Ovary (tissue), 9 donors: Measurements from ENCODE around the gene SLC37A1. TPM values are rescaled to one million over a fixed set of nuclear protein-coding genes. Genes with fewer than 3 reads are reported as not detected.

ENCODE experiments used
- DNase-seq, 5 donors: peaks; one replicate each; pipeline ENCODE4 v3.0.0-alpha.2; 2019 to 2020
- H3K27ac ChIP-seq, 2 donors: fragments of 200-600 bp; one replicate each; pipeline versions ENCODE4 v1.5.1 to v1.8.0; 2019 to 2022
- H3K27me3 ChIP-seq: fragments of 200-600 bp; one replicate; pipeline ENCODE4 v1.8.0; 2022
- H3K36me3 ChIP-seq: fragments of 200-600 bp; sonication (generic); one replicate; pipeline ENCODE4 v1.5.1; 2019
- H3K4me1 ChIP-seq: one replicate; pipeline ENCODE4 v1.8.1; 2013; ENCODE audit warnings: mild to moderate bottlenecking, moderate library complexity; ENCODE audit not compliant: insufficient read depth
- H3K4me3 ChIP-seq: fragments of 200-600 bp; sonication (generic); one replicate; pipeline ENCODE4 v1.5.1; 2017
- H3K9me3 ChIP-seq, 2 donors: fragments of 200-600 bp in 1 of 2; sonication (generic) in 1 of 2; one replicate each; pipeline versions ENCODE4 v1.5.1 to v1.8.1; 2013 to 2019; ENCODE audit warnings: mild to moderate bottlenecking in 1 of 2, moderate library complexity in 1 of 2
- EP300 ChIP-seq: sonication (generic); formaldehyde crosslinking; IDR thresholded peaks from one replicate; pipeline ENCODE4 v1.6.1; 2017; ENCODE audit warnings: antibody characterized with exemption
- POLR2A ChIP-seq: fragments of 450-650 bp; IDR thresholded peaks from one replicate; pipeline ENCODE4 v1.6.1; 2017; ENCODE audit warnings: antibody characterized with exemption, mild to moderate bottlenecking, moderate library complexity
- WGBS, 3 donors: extraction: QIAGEN DNeasy Blood & Tissue Kit in 1 of 3; methylation state at CpG; one replicate each; pipeline versions ENCODE4 v1.1.5 to v1.1.7; 2013 to 2017; 5-methylcytosine and 5-hydroxymethylcytosine counted together
- intact Hi-C, 4 donors: fragments of 100-400 bp; cut with DNase I; formaldehyde crosslinking; loops; one replicate each; pipeline versions ENCODE4 v1.11.0 to v1.15.1; 2022 to 2023
- polyA plus RNA-seq, 2 donors: library from polyadenylated mRNA; stranded (reverse); fragments of 200-250 nt in 1 of 2; fragments of 350-450 nt in 1 of 2; fragmentation: Illumina TruSeq in 1 of 2; extraction: RNeasy Lipid Tissue Mini Kit (QIAGEN cat#74804) in 1 of 2; gene quantifications; one replicate each; pipeline ENCODE4 v1.2.3, GENCODE V29; 2013 to 2014
- total RNA-seq, 7 donors: library from RNA; depleted of rRNA in 2 of 7; stranded (reverse); fragments of >200 nt in 2 of 7; fragmentation: NEBNext Ultra II Directional in 3 of 7; extraction: Animal tissue kit (Norgen Biotek cat#: 25700) in 3 of 7; gene quantifications; one replicate each; pipeline versions ENCODE4 v1.1.0 to v1.2.4, GENCODE V29; 2016 to 2023
- TF ChIP-seq, protein P1 (sequence below), 3 donors: fragments of 450-650 bp in 2 of 3; fragments of 200-600 bp in 1 of 3; IDR thresholded peaks; one replicate each; pipeline versions ENCODE4 v1.5.1 to v1.8.0; 2016 to 2022; ENCODE audit warnings: antibody characterized with exemption in 3 of 3, mild to moderate bottlenecking in 1 of 3
- donor health status: DM: no; HTN: no; CAD: no; lungs with moderate emphysema.
- donor health status: DM: no; HTN: no; CAD: no.
- donor health status: Bipolar disorder and iron deficiency.
- donor health status: DM: yes; HTN: yes; CAD: no.
- donor health status: DM: no; HTN: no; CAD: no.
- donor health status: DM: yes; HTN: yes; CAD: no.

Gene SLC37A1
- total and polyA plus RNA-seq, 9 donors = 5.1 to 10.0 (median 7.4) TPM

DNA sequence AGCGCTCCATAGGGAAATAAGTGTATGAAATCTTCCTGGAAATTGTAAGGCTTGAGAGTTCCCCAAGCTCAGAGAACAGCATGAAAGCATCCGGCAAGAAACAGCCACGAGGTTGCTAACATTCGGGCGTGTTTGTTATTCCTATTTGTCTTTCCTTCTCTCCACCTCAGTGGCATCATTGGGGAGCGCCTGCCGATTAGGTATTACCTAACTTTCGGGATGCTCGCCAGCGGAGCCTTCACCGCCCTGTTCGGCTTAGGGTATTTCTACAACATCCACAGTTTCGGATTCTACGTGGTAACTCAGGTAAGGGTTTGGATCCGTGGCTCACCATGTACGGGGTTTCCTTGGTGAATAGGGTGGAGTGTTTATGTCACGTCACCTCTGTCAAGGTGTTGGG is 25.7 kb downstream of the SLC37A1 start:
- Histone ChIP-seq H3K4me3 (no peak overlapping the region), H3K9me3 (no peaks in the 10 kb centered on the region), H3K36me3 (no peaks in the 10 kb centered on the region), H3K27ac (no peak overlapping the region), H3K4me1 (no peaks in the 10 kb centered on the region), H3K27me3 (no peaks in the 10 kb centered on the region)
- TF ChIP-seq, protein P1, sequence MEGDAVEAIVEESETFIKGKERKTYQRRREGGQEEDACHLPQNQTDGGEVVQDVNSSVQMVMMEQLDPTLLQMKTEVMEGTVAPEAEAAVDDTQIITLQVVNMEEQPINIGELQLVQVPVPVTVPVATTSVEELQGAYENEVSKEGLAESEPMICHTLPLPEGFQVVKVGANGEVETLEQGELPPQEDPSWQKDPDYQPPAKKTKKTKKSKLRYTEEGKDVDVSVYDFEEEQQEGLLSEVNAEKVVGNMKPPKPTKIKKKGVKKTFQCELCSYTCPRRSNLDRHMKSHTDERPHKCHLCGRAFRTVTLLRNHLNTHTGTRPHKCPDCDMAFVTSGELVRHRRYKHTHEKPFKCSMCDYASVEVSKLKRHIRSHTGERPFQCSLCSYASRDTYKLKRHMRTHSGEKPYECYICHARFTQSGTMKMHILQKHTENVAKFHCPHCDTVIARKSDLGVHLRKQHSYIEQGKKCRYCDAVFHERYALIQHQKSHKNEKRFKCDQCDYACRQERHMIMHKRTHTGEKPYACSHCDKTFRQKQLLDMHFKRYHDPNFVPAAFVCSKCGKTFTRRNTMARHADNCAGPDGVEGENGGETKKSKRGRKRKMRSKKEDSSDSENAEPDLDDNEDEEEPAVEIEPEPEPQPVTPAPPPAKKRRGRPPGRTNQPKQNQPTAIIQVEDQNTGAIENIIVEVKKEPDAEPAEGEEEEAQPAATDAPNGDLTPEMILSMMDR (IDR thresholded peaks at IDR 0.05) = no peak
- no peak for TF ChIP-seq EP300
- no peak for TF ChIP-seq POLR2A
- peak in 1 of 5 donors; percentile 25 for DNase-seq
- WGBS, 3 donors = 89 to 94% (median 93%) methylated on average over 17 of the region's 17 CpGs
- intact Hi-C loops = no loop called here

- no peaks in the 10 kb centered on the region for H3K4me1 ChIP-seq
- no peaks in the 10 kb centered on the region for H3K27me3 ChIP-seq
- 85 to 87% (median 85%) methylated on average over 7 of the region's 7 CpGs for WGBS, 3 donors
- no peak overlapping the region for H3K27ac ChIP-seq
- H3K4me3 ChIP-seq = no peak overlapping the region
- no peaks in the 10 kb centered on the region for H3K9me3 ChIP-seq
- TF ChIP-seq, protein P1 (IDR thresholded peaks at IDR 0.05) = no peak
- TF ChIP-seq EP300 (no peak), POLR2A (no peak)
- no peaks in the 10 kb centered on the region for H3K36me3 ChIP-seq
- intact Hi-C loops = no loop called here
- DNase-seq = peak in 1 of 5 donors; percentile 29
Observed at GRCh38 chr21:42539931-42540343, 26.3 kb downstream of the SLC37A1 start.

- TF ChIP-seq, protein P1 (IDR thresholded peaks at IDR 0.05) = no peak
- TF ChIP-seq EP300 = no peak
- no peak for TF ChIP-seq POLR2A
- Histone ChIP-seq H3K27ac (no peak overlapping the region), H3K4me3 (no peak overlapping the region), H3K36me3 (no peaks in the 10 kb centered on the region), H3K4me1 (no peaks in the 10 kb centered on the region), H3K27me3 (no peaks in the 10 kb centered on the region), H3K9me3 (no peaks in the 10 kb centered on the region)
- 82 to 92% (median 86%) methylated on average over 8 of the region's 8 CpGs for WGBS, 3 donors
- peak in 1 of 5 donors; percentile 5 for DNase-seq
- intact Hi-C loops = no loop called here
Observed at GRCh38 chr21:42540396-42540795, 26.7 kb downstream of the SLC37A1 start.

- intact Hi-C loops = no loop called here
- no peaks in the 10 kb centered on the region for H3K4me1 ChIP-seq
- H3K4me3 ChIP-seq = no peak overlapping the region
- TF ChIP-seq, protein P1 (IDR thresholded peaks at IDR 0.05) = no peak
- TF ChIP-seq POLR2A = no peak
- no peak for TF ChIP-seq EP300
- 86 to 93% (median 89%) methylated on average over 12 of the region's 12 CpGs for WGBS, 3 donors
- no peak overlapping the region for H3K27ac ChIP-seq
- no peaks in the 10 kb centered on the region for H3K27me3 ChIP-seq
- no peaks in the 10 kb centered on the region for H3K9me3 ChIP-seq
- DNase-seq = no peak
- no peaks in the 10 kb centered on the region for H3K36me3 ChIP-seq
Observed at GRCh38 chr21:42541174-42541573, 27.5 kb downstream of the SLC37A1 start.

- DNase-seq = no peak
- Histone ChIP-seq H3K9me3 (no peaks in the 10 kb centered on the region), H3K36me3 (no peaks in the 10 kb centered on the region), H3K27ac (no peak overlapping the region), H3K27me3 (no peaks in the 10 kb centered on the region), H3K4me1 (no peaks in the 10 kb centered on the region), H3K4me3 (no peak overlapping the region)
- TF ChIP-seq EP300 (no peak), POLR2A (no peak)
- TF ChIP-seq, protein P1 (IDR thresholded peaks at IDR 0.05) = no peak
- intact Hi-C loops = loop anchor here in 1 of 4 donors (2.0 kb wide), 1 partner anchor 63 kb away; no protein-coding TSS in a partner anchor
Observed at GRCh38 chr21:42541618-42542017, 28.0 kb downstream of the SLC37A1 start.
